Regular cardiac myocyte (primary cell): ENCODE results near the gene GJB2. TPM values are rescaled to one million over a fixed set of nuclear protein-coding genes. Genes with fewer than 3 reads are reported as not detected.

Experiments
- total RNA-seq: library from RNA; depleted of rRNA; stranded (reverse); fragments of >200 nt; gene quantifications from 2 replicates; pipeline ENCODE4 v1.2.3, GENCODE V29; 2014

Gene GJB2
- under 0.01 TPM in 2 replicates for total RNA-seq

DNA sequence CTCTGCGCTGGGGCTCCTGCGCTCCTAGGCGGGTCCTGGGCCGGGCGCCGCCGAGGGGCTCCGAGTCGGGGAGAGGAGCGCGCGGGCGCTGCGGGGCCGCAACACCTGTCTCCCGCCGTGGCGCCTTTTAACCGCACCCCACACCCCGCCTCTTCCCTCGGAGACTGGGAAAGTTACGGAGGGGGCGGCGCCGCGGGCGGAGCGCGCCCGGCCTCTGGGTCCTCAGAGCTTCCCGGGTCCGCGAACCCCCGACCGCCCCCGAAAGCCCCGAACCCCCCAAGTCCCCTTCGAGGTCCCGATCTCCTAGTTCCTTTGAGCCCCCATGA is at the start of gene GJB2:
Gene GJB2 (minus strand): TSS at position 103 of the 326 bp plus-strand sequence. CDS start 3,357 bp downstream, outside the sequence.

GRCh38 chr13:20231839-20232555 is 39.3 kb upstream of the GJB2 start, which contains the start of gene GJB6:
Gene GJB6, minus strand, starts transcription at chr13:20232319. Its CDS starts 8,839 bp downstream, at chr13:20223480.

DNA sequence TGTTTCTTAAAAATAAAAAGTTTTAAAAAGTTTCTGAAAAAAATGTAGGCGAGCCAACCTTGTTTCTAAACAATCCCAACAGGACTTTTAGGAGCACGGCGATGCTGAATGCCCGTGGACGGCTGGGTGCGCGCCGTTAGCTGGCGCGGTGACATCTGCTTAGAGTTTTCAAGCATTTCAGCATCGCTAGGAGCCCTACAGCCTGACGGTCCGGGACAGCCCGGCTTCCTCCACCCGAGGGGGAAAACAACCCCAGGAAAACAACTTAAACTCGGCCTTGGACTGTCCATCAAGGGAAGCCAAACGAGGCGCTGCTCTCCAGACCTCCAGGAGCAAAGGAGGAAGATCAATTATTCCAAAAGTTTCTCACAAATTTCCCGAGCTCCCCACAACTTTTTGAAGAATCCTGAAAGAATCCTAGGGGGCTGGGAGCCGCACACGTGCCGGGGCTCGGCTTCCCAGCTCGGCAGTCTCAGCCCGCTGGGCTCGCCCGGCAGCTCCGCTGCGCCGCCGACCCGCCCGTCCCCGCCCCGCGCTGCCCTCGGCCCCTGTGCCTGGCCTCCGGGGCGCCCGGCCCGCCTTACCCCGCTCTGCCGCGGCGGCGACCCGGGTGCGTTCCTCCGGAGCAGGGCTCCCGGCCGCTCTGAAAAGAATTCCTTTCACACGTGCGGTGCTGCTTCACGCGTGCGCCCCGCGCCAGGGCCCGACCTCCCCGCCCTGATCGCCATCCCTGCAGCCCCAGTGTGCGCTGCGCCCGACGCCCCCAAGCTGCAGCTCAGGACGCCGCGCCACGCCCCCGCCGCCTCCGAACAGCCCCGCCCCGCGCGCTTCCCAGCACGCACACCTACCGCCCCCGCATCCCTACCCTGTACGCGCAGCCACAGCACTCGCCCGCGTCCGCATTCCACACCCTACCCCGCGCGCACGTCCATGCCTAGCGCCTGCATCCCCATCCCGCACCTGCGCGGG is 32.1 kb downstream of the GJB2 start, which contains the start of gene GJA3:
Gene GJA3 (minus strand): TSS at position 747 of the 969 bp plus-strand sequence. CDS start 17,764 bp downstream, outside the sequence.

Other genes starting within 250 kb of the GJB2 start
- 30.5 and 54.4 TPM in 2 replicates for gene ZMYM2, start 234.2 kb downstream of the GJB2 start, total RNA-seq
- gene GJA3, start 31.9 kb downstream of the GJB2 start, total RNA-seq = 0.56 and 0.96 TPM in 2 replicates
- not detected in 2 replicates for gene GJB6, start 39.4 kb upstream of the GJB2 start, total RNA-seq